Neural crest cell (in vitro differentiated cells): ENCODE results near the gene EXPH5. TPM values are rescaled to one million over a fixed set of nuclear protein-coding genes. Genes with fewer than 3 reads are reported as not detected.

Experiments used
- DNase-seq: peaks from one replicate; pipeline ENCODE4 v3.0.0; 2021; ENCODE audit warnings: low read depth, mixed read lengths, low spot score
- H3K27ac Mint-ChIP-seq: one replicate; pipeline ENCODE4 v1.8.0; 2021; ENCODE audit warnings: mild to moderate bottlenecking, mixed read lengths; ENCODE audit not compliant: unreplicated experiment
- H3K27me3 Mint-ChIP-seq: 2 replicates; pipeline ENCODE4 v1.8.0; 2021; ENCODE audit warnings: low read depth, mild to moderate bottlenecking, mixed read lengths
- H3K36me3 Mint-ChIP-seq: 2 replicates; pipeline ENCODE4 v1.8.0; 2021; ENCODE audit warnings: low read depth, mild to moderate bottlenecking, mixed read lengths
- H3K4me1 Mint-ChIP-seq: 2 replicates; pipeline ENCODE4 v1.8.0; 2021; ENCODE audit warnings: mixed read lengths
- H3K4me3 Mint-ChIP-seq: one replicate; pipeline ENCODE4 v1.8.0; 2021; ENCODE audit warnings: mild to moderate bottlenecking, mixed read lengths
- H3K9me3 Mint-ChIP-seq: 2 replicates; pipeline ENCODE4 v1.8.0; 2021; ENCODE audit warnings: mixed read lengths
- total RNA-seq: library from RNA; stranded (reverse); gene quantifications from 2 replicates; pipeline ENCODE4 v1.2.1, GENCODE V29; 2021
- TF ChIP-seq, protein P1 (sequence below): fragments of 200-600 bp; sonication (generic); conservative IDR thresholded peaks from 2 replicates; pipeline ENCODE4 v1.5.0; 2021; ENCODE audit warnings: antibody characterized with exemption, mild to moderate bottlenecking

The EXPH5 gene
- total RNA-seq, 1 donor from 2014 or later: 0.68 TPM

GRCh38 chr11:108524422-108524821 lies 69.1 kb downstream of the EXPH5 start:
- Mint-ChIP-seq H3K9me3 (peaks cover 3% of the 10 kb centered on the region), H3K27ac (no peak overlapping the region), H3K4me3 (no peak overlapping the region), H3K4me1 (no peaks in the 10 kb centered on the region), H3K36me3 (no peaks in the 10 kb centered on the region), H3K27me3 (no peaks in the 10 kb centered on the region)
- TF ChIP-seq, protein P1, sequence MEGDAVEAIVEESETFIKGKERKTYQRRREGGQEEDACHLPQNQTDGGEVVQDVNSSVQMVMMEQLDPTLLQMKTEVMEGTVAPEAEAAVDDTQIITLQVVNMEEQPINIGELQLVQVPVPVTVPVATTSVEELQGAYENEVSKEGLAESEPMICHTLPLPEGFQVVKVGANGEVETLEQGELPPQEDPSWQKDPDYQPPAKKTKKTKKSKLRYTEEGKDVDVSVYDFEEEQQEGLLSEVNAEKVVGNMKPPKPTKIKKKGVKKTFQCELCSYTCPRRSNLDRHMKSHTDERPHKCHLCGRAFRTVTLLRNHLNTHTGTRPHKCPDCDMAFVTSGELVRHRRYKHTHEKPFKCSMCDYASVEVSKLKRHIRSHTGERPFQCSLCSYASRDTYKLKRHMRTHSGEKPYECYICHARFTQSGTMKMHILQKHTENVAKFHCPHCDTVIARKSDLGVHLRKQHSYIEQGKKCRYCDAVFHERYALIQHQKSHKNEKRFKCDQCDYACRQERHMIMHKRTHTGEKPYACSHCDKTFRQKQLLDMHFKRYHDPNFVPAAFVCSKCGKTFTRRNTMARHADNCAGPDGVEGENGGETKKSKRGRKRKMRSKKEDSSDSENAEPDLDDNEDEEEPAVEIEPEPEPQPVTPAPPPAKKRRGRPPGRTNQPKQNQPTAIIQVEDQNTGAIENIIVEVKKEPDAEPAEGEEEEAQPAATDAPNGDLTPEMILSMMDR: no peak
- no peak for DNase-seq

- TF ChIP-seq, protein P1: no peak
- Mint-ChIP-seq H3K9me3 (peaks cover 3% of the 10 kb centered on the region), H3K36me3 (no peaks in the 10 kb centered on the region), H3K4me3 (no peak overlapping the region), H3K27ac (no peak overlapping the region), H3K27me3 (no peaks in the 10 kb centered on the region), H3K4me1 (no peaks in the 10 kb centered on the region)
- no peak for DNase-seq
Observed at GRCh38 chr11:108522318-108522717, 71.2 kb downstream of the EXPH5 start.

GRCh38 chr11:108518581-108518980 lies 75.0 kb downstream of the EXPH5 start:
- Mint-ChIP-seq H3K4me3 (no peak overlapping the region), H3K9me3 (peaks cover 3% of the 10 kb centered on the region), H3K4me1 (no peaks in the 10 kb centered on the region), H3K27ac (no peak overlapping the region), H3K36me3 (no peaks in the 10 kb centered on the region), H3K27me3 (no peaks in the 10 kb centered on the region)
- DNase-seq: no peak
- TF ChIP-seq, protein P1: no peak

DNA sequence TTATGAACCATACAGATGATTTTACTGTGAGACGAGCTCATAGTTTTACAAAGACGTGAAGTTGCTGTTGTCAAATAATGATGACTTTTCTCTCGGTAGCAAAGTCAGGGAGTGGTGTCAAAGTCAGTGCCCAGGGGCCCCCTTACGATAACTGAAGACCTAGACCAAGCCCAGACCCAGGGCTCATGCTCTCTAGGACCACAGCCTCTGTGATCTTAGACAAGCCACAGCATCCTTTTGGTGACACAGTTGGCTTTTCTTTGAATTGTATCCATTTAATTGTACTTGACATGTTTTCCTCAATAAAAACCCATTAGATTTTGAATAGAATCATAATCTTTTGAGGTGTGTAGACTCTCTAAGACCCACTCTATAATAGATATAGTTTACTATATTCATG lies 77.4 kb downstream of the EXPH5 start:
- no peak for DNase-seq
- H3K4me3 Mint-ChIP-seq: no peak overlapping the region
- no peak overlapping the region for H3K27ac Mint-ChIP-seq
- TF ChIP-seq, protein P1: no peak
- H3K9me3 Mint-ChIP-seq: peaks cover 6% of the 10 kb centered on the region
- no peaks in the 10 kb centered on the region for H3K27me3 Mint-ChIP-seq
- H3K4me1 Mint-ChIP-seq: no peaks in the 10 kb centered on the region
- H3K36me3 Mint-ChIP-seq: no peaks in the 10 kb centered on the region

DNA sequence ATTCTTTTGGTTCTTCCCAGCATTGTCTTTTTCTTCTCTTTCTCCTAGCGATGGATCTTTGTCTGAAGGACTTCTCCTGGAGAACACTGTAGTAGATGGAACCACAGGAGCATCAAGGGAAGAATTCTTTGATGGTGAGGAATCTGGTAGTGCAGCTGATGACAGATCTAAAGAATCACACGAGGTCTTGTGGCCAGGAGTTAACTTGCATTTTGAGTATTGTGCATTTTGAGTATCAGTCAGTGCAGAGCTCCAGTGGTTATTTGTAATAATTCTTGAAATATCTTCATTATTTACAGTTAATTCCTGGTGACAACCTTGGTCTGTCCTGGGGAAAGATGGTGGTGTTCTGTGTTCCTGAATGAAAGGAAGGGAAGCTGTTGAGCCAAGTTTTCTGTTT lies 80.9 kb downstream of the EXPH5 start:
- TF ChIP-seq, protein P1: no peak
- Mint-ChIP-seq H3K4me3 (no peak overlapping the region), H3K4me1 (no peaks in the 10 kb centered on the region), H3K27me3 (no peaks in the 10 kb centered on the region), H3K9me3 (peaks cover 5% of the 10 kb centered on the region), H3K36me3 (peaks cover 3% of the 10 kb centered on the region), H3K27ac (no peak overlapping the region)
- no peak for DNase-seq
